HL-60 (cell line): ENCODE data around the gene ARL6.

Source experiments
- DNase-seq, 2 experiments: peaks; one replicate each; pipeline ENCODE4 v3.0.0-alpha.2; 2010 to 2020; ENCODE audit warnings: low read depth in 1 of 2, low spot score in 1 of 2
- H3K27ac ChIP-seq: fragments of 250-450 bp; sonication (Bioruptor Pico); replicated peaks from 2 replicates; pipeline ENCODE4 v1.5.1; 2020; ENCODE audit warnings: mild to moderate bottlenecking, moderate library complexity
- H3K27me3 ChIP-seq: fragments of 250-450 bp; sonication (Bioruptor Pico); 2 replicates; pipeline ENCODE4 v1.5.1; 2021; ENCODE audit warnings: mild to moderate bottlenecking, moderate library complexity; ENCODE audit not compliant: insufficient read depth, poor library complexity, severe bottlenecking
- H3K4me3 ChIP-seq: replicated peaks from 2 replicates; pipeline ENCODE4 v1.5.1; 2011; ENCODE audit warnings: mild to moderate bottlenecking, control low read depth, low read length; ENCODE audit not compliant: insufficient read depth
- GABPA ChIP-seq: IDR thresholded peaks from 2 replicates; pipeline ENCODE4 v1.6.1; 2012; ENCODE audit warnings: low read depth
- POLR2AphosphoS5 ChIP-seq: IDR thresholded peaks from 2 replicates; pipeline ENCODE4 v1.6.1; 2012; ENCODE audit warnings: low read depth
- REST ChIP-seq: IDR thresholded peaks from 2 replicates; pipeline ENCODE4 v1.6.1; 2012; ENCODE audit warnings: low read depth; ENCODE audit not compliant: insufficient replicate concordance
- SPI1 ChIP-seq: IDR thresholded peaks from 2 replicates; pipeline ENCODE4 v1.6.1; 2012; ENCODE audit warnings: low read depth, mild to moderate bottlenecking, borderline replicate concordance
- TF ChIP-seq, protein P1 (sequence below): IDR thresholded peaks from one replicate; pipeline ENCODE4 v1.5.1; 2011; ENCODE audit warnings: low read length, control low read depth, inconsistent platforms; ENCODE audit not compliant: insufficient read depth

ARL6 gene

GRCh38 chr3:97825101-97825500, 60.5 kb downstream of the ARL6 start:
- Histone ChIP-seq H3K27me3 (no peaks in the 10 kb centered on the region), H3K27ac (no peak overlapping the region), H3K4me3 (no peak overlapping the region)
- TF ChIP-seq REST, result no peak
- TF ChIP-seq, protein P1, sequence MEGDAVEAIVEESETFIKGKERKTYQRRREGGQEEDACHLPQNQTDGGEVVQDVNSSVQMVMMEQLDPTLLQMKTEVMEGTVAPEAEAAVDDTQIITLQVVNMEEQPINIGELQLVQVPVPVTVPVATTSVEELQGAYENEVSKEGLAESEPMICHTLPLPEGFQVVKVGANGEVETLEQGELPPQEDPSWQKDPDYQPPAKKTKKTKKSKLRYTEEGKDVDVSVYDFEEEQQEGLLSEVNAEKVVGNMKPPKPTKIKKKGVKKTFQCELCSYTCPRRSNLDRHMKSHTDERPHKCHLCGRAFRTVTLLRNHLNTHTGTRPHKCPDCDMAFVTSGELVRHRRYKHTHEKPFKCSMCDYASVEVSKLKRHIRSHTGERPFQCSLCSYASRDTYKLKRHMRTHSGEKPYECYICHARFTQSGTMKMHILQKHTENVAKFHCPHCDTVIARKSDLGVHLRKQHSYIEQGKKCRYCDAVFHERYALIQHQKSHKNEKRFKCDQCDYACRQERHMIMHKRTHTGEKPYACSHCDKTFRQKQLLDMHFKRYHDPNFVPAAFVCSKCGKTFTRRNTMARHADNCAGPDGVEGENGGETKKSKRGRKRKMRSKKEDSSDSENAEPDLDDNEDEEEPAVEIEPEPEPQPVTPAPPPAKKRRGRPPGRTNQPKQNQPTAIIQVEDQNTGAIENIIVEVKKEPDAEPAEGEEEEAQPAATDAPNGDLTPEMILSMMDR, result no peak
- TF ChIP-seq SPI1, result no peak
- no peak for TF ChIP-seq GABPA
- no peak for TF ChIP-seq POLR2AphosphoS5
- DNase-seq, result no peak

GRCh38 chr3:97827741-97828471, 63.3 kb downstream of the ARL6 start:
- no peaks in the 10 kb centered on the region for H3K27me3 ChIP-seq
- no peak overlapping the region for H3K27ac ChIP-seq
- DNase-seq, result no peak
- H3K4me3 ChIP-seq, result no peak overlapping the region
- no peak for TF ChIP-seq GABPA
- no peak for TF ChIP-seq REST
- TF ChIP-seq, protein P1, result no peak
- TF ChIP-seq POLR2AphosphoS5, result no peak
- no peak for TF ChIP-seq SPI1

GRCh38 chr3:97829198-97829597, 64.6 kb downstream of the ARL6 start:
- Histone ChIP-seq H3K4me3 (no peak overlapping the region), H3K27ac (no peak overlapping the region), H3K27me3 (no peaks in the 10 kb centered on the region)
- TF ChIP-seq POLR2AphosphoS5, result no peak
- DNase-seq, result no peak

DNA sequence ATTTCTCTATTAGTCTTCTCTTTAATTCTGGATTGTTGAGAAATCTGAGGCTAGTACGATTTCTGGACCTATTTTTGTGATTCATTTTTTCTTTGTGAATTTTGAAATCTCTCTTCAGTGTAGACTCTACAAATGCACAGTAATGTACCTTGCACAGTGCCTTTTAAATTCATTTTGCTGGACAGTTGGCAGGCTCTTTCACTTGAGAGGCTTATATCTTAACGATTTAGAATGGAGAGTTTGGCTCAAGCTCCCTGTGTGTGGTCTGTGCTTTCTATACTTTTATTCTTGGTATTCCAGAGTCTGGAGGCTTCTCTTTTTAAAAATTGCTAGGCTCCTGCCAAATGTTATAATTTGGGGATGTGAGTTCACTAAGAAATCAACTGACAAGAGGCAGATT, 66.1 kb downstream of the ARL6 start:
- TF ChIP-seq, protein P1, result no peak
- TF ChIP-seq REST (no peak), GABPA (no peak), SPI1 (no peak), POLR2AphosphoS5 (no peak)
- no peak for DNase-seq
- Histone ChIP-seq H3K4me3 (no peak overlapping the region), H3K27me3 (no peaks in the 10 kb centered on the region), H3K27ac (no peak overlapping the region)
